KBM-7 (cell line): ENCODE data around the gene SLC12A6.
"Not testable (repeated sequence)": the region's sequence is repeated elsewhere in the genome, so short reads cannot be mapped to it uniquely, and the experiment has no call there.

Source experiments
- DNase-seq: peaks from one replicate; pipeline ENCODE4 v3.0.0-alpha.2; 2015
- in situ Hi-C: fragments of 300-500 bp; cut with MboI; formaldehyde crosslinking; loops from 2 replicates; pipeline ENCODE4 v1.14.3; 2020; ENCODE audit warnings: low sequenced_read_pairs, low pct_unique_long_range_greater_than_20kb, mixed read lengths

Gene SLC12A6

DNA sequence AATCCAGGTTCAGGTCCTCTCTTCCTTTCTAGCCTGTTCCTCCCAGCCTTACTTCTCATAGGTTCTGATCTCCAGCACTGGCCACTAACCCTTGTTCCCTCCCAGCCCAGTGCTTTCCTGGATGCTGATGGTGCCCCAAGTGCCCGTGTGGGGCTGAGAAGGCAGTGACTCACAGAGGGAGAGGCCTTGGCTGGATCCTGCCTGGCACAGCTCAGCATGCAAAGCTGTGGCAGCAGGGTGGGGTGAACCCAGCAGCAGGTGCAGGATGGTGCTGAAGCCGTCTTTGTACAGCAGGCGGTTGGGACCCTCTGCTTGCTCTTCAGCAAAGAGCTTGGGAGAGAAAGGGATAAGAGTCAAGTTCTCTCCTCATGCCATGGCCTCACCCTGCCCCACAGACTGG is 21.8 kb upstream of the SLC12A6 start:
- in situ Hi-C loops = no loop called here
- no peak for DNase-seq

DNA sequence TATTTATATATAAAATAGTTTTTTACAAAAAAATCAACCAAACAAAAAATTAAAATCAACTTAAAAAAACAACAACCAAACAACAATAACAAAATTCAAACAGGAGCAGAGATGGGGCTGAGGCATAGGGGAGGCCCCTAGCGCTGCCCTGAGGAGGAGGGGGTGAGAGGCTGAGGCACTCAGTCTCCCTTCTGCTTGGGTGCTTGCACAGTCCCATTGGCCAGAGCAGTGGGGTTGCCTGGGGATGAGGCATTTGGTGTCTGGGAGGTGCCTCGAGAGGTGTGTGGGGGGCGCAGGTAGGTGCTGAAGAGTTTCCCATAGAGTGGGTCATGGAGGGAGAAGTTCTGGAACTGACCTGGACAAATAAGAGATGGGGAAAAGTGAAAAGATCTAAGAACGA is 21.4 kb upstream of the SLC12A6 start:
- in situ Hi-C loops = no loop called here
- DNase-seq = no peak

- in situ Hi-C loops = no loop called here
- no peak for DNase-seq
Observed at GRCh38 chr15:34358367-34358766, 20.8 kb upstream of the SLC12A6 start.

- in situ Hi-C loops = no loop called here
- DNase-seq = no peak
Observed at GRCh38 chr15:34357653-34358052, 20.1 kb upstream of the SLC12A6 start.

DNA sequence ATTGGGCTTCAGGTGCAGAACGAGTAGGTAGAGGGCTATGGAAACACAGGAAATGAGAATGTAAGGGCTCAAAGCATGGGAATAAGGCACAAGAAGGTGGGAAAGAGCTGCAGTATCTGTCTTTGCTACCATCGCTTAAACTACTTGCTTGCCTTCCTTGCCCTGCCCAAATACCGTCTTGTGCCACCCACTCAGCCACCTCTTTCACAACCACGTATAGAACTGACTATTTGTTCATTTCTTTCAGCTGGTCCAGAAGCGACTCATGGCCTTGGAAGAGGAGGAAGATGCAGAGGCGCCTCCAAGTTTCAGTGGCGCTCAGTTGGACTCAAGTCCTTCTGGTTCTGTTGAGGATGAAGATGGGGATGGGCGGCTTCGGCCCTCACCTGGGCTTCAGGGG is 17.7 kb upstream of the SLC12A6 start:
- DNase-seq = no peak
- in situ Hi-C loops = no loop called here

GRCh38 chr15:34354286-34354685 is 16.7 kb upstream of the SLC12A6 start:
- DNase-seq = no peak
- in situ Hi-C loops = no loop called here

GRCh38 chr15:34353627-34354026 is 16.0 kb upstream of the SLC12A6 start:
- no peak for DNase-seq
- in situ Hi-C loops = no loop called here

DNA sequence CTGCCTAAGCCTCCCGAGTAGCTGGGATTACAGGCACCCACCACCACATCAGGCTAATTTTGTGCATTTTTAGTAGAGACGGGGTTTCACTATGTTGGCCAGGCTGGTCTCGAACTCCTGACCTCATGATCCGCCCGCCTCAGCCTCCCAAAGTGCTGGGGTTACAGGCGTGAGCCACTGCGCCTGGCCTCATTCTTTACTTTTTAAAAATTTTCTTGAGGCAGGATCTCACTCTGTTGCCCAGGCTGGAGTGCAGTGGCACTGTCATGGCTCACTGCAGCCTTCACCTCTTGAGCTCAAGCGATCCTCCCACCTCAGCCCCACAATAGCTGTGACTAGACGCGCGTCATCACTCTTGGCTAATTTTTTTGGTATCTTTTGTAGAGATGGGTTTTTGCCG is 15.4 kb upstream of the SLC12A6 start:
- DNase-seq, in situ Hi-C loops: not testable (repeated sequence)

DNA sequence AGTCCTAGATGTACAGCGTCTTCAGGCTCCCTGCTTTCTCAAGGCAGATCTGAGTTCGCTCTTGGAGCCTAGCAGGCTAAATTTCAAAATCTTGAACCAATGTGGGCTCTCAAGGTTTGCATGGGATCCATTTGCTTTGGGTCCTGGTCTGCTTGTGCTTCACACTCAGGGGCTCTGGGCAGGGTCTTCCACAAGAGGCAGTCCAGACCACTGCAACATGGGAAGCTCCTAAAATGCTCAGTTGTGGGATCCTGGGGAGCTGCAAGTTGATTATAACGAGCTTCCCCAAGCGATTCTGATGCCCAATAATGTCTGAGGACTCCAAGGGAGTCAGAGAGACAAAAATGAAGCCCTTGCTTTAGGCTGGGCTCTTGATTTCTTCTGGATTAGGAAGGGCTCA is 12.2 kb upstream of the SLC12A6 start:
- in situ Hi-C loops = no loop called here
- no peak for DNase-seq

DNA sequence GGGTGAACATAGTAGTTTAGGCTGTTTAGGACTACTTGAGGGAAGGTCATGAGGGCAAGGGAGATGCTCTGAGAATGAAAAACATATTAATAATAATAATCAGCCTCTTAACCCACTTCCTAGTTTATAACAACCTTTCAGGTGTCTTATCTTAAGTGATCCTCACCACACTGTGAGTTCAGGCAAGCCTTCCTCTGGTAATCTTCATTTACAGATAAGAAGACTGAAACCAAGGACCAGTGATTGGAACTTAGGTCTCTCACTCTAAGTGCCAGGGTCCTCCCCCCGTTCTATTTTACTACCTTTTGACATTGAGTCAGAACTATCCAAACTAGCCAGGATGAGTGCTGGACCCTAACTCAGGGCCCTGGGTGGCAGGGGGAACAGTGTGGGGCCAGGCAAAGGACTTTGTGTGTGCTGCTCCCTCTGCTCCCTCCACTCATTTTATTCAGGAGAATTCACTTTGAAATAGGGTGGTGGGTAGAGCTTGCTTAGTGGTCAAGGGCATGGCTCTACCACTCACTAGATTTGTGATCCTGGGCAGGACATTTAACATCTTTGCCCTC is 11.2 kb upstream of the SLC12A6 start:
- no peak for DNase-seq
- in situ Hi-C loops = no loop called here

DNA sequence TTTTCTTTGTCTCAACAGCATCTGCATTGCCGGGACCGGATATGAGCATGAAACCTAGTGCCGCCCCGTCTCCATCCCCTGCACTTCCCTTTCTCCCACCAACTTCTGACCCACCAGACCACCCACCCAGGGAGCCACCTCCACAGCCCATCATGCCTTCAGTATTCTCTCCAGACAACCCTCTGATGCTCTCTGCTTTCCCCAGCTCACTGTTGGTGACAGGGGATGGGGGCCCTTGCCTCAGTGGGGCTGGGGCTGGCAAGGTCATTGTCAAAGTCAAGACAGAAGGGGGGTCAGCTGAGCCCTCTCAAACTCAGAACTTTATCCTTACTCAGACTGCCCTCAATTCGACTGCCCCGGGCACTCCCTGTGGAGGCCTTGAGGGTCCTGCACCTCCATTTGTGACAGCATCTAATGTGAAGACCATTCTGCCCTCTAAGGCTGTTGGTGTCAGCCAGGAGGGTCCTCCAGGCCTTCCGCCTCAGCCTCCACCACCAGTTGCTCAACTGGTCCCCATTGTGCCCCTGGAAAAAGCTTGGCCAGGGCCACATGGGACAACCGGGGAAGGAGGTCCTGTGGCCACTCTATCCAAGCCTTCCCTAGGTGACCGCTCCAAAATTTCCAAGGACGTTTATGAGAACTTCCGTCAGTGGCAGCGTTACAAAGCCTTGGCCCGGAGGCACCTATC is 10.5 kb upstream of the SLC12A6 start:
- in situ Hi-C loops = no loop called here
- no peak for DNase-seq

DNA sequence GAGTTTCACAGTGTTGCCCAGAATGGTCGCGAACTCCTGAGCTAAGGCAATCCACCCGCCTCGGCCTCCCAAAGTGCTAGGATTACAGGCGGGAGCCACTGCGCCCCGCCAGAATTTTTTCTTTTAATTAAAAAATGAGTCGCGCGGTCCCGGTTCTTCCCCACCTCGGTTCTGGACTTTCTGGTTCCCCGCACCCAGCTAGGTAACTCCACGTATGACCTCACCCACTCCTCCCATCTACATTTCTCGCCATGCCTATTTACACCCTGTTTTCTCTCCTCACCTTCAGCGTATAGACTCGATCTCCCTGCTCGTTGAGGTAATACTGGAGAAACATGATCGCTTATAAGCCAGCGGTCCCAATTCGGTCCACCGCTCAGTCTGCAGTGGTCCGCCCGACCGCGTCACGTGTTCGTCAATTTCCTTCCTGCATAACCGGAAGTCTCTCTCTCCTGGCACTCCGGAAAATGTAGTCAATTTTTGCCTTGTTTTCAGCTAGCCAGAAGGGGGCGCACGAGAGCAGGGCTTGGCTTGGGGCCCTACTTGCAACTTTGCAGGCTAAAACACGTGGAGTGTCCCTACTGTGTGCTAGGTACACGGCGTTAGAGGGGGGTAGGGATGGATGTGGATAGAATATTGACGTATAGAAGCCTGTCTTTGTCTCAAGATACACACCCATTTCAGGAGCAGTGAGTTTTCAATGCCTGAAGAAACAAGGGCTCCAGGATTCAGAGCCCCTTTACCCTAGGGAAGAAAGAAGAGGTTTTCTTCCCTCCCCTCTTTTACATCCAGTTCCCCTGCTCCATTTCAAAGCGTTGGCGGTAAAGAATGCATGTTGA is 5.4 kb upstream of the SLC12A6 start, which contains the start of the genes NOP10 and NUTM1:
Gene NOP10 (minus strand): TSS at position 400 of the 839 bp plus-strand sequence. CDS start 63 bp downstream, at position 337.
Gene NUTM1 (plus strand): TSS at position 579 of the 839 bp plus-strand sequence. CDS start 382 bp downstream, outside the sequence.
- in situ Hi-C loops = no loop called here
- peak; percentile 96 for DNase-seq

DNA sequence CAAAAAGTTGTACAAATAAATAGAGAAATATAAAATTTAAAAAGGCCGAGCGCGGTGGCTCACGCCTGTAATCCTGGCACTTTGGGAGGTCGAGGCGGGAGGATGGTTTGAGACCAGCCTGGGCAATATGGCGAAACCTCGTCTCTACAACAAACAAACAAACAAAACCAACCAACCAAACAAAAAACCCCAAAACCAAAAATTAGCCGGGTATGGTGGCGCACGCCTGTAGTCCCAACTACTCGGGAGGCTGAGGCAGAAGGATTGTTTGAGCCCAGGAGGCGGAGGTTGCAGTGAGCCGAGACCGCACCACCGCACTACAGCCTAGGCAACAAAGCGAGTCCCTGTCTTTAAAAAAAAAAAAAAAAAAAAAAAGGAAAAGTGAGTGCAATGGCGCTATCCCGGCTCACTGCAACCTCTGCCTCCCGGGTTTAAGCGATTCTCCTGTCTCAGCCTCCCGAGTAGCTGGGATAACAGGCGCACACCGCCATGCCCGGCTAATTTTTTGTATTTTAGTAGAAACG is 4.7 kb upstream of the SLC12A6 start:
- in situ Hi-C loops = not testable (repeated sequence)
- DNase-seq = peak; percentile 36

DNA sequence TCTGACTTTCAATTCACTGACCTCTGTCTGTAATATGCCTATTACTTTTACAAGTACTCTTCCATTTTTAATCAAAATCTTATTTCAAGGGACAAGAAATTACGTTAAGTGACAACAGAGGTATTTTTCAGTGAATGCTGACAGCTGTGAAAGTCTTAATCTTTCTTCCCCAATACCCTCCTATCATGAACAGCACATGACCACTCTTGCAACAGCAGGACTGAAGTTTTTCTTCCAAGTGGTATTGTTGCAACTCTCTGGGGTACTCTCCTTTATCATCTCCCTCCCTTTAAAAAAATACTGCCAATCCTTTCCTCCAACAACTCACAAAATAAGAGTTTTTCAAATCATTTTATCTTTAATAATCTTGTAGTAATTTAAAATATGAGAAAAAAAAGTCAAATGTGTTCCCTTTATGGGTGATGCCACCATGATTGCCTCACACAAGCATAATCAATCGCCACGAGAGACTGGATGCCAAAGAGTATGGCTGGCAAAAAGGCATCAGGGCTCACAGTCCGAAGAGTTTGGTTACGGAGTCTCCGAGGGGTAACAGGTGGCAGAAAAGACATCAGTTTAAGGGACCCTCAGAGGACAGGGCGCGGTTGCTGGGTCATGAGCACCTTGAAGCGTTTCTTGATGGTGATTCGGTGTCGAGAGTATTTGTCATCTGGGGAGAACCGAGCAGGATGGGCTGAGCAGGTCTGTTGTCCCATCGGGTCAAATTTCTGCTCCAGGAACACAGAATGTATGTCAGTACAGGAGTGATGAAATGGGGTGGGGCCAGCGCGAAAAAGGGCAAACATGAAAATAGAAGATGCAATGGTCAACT is 4.0 kb upstream of the SLC12A6 start:
- in situ Hi-C loops = no loop called here
- DNase-seq = no peak

GRCh38 chr15:34339946-34340345 is 2.4 kb upstream of the SLC12A6 start:
- no peak for DNase-seq
- in situ Hi-C loops = no loop called here

DNA sequence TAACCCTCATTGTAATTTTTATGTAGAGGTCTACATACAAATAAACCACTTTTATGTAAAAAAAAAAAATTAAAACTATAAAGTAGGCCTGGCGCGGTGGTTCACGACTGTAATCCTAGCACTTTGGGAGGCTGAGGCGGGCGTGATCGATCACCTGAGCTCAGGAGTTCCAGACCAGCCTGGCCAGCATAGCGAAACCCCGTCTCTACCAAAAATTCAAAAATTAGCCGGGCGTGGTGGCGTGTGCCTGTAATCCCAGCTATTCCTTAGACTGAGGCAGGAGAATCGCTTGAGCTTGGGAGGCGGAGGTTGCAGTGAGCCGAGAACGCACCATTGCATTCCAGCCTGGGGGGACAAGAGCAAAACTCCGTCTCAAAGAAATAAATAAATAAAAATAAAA is 766 bp upstream of the SLC12A6 start:
- in situ Hi-C loops = no loop called here
- no peak for DNase-seq

GRCh38 chr15:34336991-34337556 is 507 bp downstream of the SLC12A6 start:
- in situ Hi-C loops = no loop called here
- peak; percentile 28 for DNase-seq

GRCh38 chr15:34336231-34336990 is 1.2 kb downstream of the SLC12A6 start:
- in situ Hi-C loops = no loop called here
- DNase-seq = peak; percentile 59
